Occipital lobe (tissue), 2 donors: ENCODE data around the gene VTI1A. TPM values are rescaled to one million over a fixed set of nuclear protein-coding genes. Genes with fewer than 3 reads are reported as not detected.
"Not testable (repeated sequence)": the region's sequence is repeated elsewhere in the genome, so short reads cannot be mapped to it uniquely, and the experiment has no call there.

Experiments
- DNase-seq: peaks from one replicate; lab custom pipeline; 2025; lab: John Stamatoyannopoulos, UW
- total RNA-seq: library from RNA; depleted of rRNA; stranded (reverse); fragments of >200 nt; gene quantifications from one replicate; pipeline ENCODE4 v1.2.3, GENCODE V29; 2014

Gene VTI1A
- total RNA-seq, 1 donor from 2014 or later: 70.0 TPM

DNA sequence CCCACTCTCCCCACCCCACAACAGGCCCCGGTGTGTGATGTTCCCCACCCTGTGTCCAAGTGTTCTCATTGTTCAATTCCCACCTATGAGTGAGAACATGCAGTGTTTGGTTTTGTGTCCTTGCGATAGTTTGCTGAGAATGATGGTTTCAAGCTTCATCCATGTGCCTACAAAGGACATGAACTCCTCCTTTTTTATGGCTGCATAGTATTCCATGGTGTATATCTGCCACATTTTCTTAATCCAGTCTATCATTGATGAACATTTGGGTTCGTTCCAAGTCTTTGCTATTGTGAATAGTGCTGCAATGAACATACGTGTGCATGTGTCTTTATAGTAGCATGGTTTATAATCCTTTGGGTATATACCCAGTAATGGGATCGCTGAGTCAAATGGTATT lies 95.8 kb downstream of the VTI1A start:
- not testable (repeated sequence) for DNase-seq

DNA sequence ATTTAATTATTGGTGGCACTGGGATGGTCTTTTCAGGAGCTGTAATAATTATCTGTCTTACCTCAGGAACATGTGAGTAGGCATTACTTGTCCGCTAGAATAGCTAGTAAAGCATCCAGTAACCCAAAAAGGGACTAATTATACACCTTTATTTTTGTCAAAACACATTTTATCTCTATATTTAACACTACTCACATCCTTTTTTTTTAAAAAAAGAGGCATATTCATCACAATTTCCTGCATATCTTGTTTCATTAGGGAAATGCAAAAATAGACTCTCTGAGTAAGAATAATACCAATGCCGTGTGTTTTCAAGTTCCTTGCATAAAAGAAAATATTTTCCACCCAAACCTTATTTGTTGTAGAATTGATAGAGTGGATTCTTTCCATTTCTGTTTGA lies 99.5 kb downstream of the VTI1A start:
- DNase-seq: no peak

DNA sequence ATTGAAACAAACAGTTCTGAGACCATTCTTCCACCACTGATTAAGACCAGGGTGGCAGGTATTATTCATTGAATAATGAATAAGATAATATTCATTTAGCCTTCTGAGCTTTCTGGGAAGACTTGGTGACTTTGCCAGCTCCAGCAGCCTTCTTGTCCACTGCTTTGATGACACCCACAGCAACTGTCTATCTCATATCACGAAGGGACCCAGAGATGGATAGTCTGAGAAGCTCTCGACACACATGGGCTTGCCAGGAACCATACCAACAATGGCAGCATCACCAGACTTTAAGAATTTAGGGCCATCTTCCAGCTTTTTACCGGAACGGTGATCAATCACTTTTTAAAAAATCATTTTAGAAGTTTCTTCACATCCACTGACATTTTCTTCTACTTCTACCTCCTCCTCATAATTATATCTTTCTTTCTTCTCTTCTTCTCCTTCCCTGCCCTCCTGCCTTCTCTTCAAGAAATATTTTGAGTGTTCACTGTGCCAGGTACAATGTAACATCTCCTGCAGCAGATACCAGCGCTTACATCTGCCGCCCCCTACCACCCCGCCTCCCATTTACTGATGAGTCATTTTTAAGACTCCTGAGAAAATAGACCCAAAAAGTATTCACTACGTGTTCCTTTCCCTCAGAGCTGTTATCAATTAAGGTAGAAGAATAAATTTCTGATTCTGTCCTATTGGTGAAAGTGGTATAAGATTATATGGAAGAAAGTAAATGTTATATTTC lies 101.7 kb downstream of the VTI1A start:
- no peak for DNase-seq

DNA sequence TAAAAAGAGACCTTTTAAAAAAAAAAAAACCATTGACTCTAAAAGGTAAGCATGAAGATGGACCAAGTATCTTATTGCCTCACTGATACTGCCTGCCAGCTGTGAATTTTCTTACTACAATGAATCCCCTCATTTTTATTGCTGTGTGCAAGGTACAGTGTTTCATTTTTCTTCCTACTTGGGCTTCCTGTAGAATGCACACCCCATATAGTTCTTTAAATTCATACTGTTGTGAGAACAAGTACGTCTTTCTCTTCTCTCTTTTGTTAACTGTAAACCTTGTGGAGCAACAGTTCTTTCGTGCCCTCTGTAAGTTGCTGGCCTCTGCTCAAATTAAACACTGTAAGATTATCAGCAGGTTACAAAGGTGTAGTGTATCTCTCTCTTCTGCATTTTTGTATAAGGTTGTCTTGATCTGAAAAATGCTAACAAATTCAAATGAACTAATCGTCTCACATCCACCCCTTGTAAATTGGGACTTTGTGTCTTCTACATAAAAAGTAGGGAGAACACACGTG lies 105.6 kb downstream of the VTI1A start:
- no peak for DNase-seq

DNA sequence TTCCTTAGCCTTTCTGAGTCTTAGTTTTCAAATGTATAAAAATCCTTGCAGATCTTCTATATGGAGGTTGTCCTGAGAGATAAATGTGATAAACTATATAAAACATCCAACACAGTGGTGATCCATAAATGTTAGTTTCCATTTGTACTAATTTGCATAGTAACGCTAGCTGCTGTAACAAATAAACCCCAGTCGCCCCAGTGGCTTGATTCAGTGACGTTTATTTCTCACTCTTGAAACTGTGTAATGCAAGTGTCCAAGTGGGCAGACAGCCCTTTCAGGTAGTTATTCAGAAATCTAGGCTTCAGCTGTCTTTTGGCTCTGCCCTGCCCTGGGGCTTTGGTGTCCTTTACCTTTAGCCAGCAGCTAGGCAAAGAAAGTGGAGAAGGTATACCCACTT lies 106.3 kb downstream of the VTI1A start:
- DNase-seq: no peak

DNA sequence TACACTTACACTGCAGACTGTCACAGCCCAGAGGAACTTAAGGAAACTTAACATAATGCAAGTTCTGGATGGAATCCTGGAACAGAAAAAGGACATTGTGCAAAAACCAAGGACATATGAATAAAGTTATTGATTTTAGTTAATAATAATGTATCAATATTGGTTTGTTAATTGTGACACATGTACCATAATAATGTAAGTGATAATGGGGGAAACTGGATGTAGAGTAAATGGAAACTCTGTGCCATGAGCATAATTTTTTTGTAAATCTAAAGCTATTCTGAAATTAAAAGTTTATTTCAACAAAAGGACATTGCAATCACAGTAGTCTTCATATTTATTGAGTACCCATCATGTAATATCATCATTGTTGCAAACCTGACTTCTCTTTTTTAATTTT lies 107.2 kb downstream of the VTI1A start:
- no peak for DNase-seq

DNA sequence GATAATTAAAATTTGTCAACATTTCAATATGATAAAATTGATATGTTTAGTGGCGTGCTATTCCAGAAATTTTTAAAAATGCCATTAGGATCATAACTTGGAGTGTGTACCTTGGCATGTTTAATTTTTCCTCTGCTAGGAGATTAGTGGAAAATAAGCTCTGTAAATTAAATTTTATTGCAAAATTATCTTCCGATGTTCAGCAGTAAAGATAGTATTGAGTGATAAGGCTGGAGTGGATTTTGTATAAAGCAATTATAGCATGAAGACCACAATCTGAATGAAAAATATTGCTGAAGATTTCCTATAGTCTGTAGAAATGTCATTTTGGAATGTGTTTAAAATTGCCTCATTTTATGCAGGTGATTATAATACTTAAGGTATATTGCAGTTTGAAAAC lies 110.2 kb downstream of the VTI1A start:
- DNase-seq: no peak

DNA sequence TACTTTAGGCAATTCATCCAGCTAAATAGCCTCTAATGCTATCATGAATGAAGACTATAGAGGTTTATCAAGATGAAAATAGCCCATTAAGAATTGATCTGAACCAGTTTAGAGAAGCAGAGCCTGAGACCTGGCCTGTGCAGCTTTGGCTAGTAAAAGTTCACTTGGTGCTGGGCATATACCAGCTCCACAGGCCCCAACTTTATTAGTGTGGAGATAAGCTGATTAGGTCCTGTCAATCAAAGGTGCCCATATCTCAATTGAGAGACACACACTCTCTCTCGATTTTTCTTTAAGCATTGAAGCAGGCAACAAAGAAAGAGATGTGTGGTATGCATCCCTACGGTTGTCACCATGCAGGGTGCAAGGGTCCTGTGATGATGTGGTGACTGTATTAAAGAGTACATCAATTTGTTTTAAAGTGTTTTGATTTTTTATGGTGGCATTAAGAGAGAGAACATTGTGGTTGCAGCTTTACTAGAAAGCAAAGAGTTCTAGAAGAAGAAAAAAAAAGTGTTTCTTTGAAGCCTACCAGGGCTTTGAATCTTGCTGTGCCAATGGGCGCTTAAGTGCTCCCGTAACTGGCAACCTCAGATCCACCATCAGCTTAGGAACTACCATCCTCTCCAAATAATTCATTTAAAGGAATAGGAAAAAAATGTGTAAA lies 111.6 kb downstream of the VTI1A start:
- no peak for DNase-seq

DNA sequence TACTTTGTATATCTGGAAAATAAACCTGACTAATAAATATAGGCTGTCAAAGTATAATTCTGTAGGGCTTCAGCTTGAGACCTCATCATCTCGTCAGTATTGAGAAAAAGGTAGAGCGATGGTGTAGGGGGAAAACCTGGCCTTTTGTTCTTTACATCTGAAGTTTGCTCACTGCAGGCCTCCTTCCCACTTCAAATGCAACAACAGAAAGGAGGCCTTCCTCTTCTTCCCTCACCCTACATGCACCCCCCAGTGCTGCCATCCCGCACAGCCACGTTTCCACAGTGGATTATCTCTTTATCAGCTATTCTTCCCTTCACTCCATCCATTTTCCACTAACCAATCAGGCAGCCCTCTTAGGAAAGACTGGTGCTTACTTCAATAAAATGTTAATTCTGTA lies 112.3 kb downstream of the VTI1A start:
- no peak for DNase-seq

DNA sequence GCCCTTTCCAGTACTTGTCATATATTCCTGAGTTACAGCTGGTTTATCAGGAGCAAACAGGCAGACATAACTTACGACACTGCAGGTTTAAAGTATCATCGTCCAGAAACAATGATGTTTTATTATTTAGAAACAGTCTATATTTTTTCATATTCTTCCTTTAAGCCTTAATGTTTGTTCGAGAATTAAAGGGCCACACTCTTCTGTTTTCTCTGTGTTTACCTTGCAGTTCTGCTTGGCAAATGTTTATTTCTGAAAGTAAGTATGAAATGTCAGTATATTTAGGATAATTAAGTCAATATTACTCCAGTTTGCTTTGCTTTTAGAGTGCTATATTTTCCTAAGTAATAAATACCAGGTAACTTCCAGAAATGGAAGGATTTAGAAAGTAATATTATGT lies 115.1 kb downstream of the VTI1A start:
- DNase-seq: no peak

DNA sequence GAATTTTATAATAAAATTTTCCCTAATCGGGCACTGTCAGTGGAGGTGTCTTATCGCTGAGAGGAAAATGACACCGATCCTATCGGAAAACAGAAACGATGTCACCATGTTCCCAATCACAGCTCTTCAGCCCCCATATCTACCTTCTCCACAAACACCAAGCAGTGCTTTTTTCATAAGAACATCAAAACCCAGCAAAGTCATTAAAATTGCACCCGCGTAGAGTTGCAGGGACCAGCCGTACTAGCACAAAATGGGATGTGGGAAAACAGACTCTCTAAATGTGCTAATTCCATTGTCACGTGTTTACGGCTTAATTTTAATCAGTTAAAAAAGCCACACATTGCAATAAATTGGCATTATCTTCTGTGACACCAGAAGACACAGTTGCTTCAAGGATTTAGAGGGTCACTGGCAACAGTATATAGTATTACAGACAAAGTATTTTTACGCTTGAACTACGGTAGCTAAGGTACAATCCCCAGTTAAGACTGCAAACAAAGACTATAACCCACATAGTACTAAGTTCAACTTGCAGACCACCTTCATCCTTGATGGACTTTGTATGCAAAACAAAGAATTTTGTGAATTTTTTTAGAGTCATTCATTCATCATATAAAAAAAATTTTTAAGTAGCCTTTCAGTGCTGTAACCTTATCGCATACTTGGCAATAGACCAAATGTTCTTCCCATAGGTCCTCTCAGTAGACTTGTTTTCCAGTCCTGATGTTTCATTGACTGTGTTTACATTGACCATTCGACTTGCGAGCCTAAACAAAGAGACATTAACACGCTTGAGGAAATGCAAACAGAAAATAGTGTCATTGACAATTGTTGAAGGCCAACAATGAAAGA lies 116.0 kb downstream of the VTI1A start:
- DNase-seq: no peak

DNA sequence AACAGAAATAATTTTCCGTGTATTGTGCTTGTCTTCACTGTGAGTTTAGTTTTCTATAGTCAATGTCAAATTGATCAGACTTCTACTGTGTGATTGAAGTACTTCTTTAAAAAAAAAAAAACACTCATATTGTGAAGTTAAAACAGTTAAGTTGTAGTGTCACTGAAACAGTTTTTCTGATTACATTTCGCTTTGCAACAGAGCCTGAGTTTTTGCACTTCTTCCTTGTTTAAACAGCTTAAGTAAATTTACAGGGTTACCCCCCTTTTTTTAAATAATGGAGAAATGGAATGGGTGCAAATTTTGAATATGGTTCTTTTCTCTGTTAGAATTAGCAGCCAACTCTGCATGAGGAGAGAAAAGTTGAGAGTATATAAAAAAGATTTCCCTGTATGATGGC lies 117.3 kb downstream of the VTI1A start:
- no peak for DNase-seq

DNA sequence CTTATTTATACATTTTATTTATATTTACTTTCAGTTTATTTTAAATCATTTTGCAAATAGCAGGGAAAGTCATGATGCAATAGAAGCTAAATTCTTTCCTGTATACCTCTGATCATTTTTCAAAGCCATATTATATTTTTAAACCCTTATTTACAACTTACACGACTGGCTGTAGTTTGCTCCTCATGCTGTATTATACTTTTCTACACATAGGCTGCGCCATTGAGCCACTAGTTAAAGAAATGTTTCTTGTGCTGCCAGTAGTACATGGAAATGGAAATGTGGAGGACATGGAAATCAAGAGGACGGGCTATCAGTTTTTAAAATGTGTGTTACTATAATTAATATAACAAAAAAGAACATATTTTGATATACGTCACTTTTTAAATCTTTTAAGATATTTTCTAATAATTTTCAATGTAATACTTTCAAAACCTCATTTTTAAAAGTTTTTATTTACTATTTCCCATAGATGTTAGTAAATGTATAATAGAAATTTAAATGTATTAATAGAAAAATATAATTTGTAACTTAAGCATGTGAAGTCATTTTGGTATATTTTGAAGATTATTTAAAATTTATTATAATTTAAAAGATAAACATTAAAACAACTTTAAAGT lies 118.5 kb downstream of the VTI1A start:
- DNase-seq: peak; percentile 1

DNA sequence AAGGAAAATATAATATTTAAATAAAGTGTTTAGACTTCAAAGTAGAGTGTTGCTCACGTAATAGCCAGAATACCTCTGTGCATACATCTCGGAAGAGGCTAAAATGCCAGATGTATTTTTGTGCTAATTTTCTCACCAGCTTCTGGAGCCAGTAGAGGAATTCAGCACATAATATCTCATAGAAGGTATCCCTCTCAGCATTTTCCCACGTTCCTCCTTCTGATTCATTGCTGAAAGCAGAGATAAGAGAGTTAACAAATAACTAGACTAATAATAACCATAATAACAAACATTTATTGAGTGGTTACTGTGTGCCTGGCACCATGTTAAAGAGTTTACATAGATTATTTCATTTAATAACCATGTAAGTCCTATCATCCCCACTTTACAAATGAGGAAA lies 123.6 kb downstream of the VTI1A start:
- DNase-seq: no peak

DNA sequence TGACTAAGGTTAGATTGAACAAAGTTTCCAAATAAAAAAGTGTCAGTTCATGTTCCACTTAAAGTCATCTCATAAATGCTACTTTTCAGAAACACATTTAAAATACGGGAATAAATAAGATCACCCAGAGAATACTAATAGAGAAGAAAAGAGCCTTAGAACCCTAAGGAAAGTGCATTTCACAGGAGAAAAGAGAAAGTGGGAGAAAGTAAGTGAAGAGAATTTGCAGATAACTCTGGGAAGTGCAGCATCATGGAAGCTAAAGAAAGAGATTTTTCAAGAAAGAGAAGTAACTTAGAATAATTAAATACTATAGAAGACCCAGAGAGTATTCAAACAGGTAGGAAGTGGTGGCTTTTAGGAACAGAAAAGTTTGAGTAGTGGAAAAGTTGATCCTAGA lies 132.6 kb downstream of the VTI1A start:
- no peak for DNase-seq

DNA sequence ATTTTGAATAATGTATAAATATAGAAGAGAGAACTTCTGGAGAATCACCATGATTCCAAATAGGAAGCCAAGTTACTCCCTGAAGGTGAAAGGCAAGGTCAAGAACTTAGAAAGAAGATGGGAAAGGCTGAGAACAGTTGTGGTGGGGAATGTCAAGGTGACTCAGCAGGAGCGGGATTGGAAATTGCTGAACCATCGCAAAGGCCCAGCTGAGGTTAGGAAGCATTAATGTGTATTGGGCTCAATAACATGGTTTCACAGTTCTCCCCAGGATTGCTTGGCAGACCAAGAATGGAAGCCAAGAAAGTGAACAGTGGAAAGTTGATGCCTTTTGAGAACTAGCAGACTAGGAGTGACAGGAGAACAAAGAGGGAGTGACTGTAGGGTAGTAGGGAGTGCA lies 133.3 kb downstream of the VTI1A start:
- DNase-seq: no peak

DNA sequence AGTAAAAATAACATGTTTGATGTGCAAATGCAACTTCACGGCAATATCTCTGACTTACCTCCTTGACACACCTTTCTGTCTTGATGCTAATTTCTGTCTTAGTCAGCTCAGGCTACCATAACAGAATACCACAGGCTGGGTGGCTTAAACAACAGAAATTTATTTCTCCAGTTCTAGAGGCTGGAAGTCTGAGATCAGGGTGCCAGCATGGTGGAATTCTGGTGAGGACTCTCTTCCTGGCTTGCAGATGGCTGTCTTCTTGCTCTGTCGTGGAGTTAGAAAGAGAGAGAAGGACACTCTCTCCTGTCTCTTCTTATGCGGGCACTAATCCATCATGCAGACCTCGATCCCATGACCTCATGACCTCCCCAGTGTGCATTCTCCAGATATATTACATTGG lies 134.9 kb downstream of the VTI1A start:
- no peak for DNase-seq

DNA sequence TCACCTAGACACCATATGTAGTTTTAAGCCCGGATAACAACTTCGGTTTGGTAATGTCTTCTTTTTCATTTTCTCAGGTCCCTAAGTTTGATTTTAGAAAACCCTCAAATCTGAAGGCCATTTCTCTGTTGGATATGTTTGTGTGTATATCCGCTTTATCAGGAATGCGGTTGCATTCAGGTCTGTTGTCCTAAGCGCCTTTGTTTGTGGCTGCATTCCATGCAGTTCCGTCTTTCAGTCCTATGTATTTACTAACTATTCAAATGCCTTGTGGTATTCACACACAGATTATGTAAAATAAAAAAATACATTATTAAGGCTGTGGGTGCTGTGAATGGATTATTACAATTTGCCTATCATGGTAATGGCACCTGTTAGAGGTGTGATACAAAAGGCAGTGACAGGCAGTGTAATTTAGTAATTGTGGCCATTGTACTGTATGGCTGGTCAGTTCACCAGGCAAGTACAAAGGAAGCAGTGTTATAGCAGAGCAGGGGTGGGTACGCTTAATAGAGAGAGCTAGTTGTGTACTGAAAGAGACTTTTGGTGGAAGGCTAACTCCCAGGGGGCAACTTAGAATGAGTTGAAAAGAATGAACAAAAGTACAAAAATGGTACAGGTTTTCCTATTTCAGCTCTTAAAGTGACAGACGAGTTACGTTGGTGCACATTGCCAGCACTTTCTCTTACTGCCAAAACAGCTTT lies 136.4 kb downstream of the VTI1A start:
- DNase-seq: no peak

DNA sequence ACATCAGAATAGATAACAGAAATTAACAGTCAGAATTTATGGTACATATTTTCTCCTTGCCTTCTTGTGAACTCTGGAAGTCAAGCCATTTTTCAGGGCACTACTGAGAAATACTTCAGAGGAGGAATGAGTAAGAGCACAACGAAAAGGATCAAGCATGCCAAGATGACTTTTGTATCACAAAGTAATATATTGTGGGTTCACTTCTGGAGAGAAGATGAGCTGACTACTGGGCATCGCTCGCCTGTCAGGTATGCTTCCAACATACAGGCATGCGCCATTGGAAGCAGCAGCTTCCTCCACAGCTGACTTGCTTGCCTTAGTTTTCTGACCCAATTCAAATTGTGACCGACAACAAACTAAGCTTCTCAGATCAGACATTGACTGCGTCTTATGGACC lies 137.3 kb downstream of the VTI1A start:
- no peak for DNase-seq

DNA sequence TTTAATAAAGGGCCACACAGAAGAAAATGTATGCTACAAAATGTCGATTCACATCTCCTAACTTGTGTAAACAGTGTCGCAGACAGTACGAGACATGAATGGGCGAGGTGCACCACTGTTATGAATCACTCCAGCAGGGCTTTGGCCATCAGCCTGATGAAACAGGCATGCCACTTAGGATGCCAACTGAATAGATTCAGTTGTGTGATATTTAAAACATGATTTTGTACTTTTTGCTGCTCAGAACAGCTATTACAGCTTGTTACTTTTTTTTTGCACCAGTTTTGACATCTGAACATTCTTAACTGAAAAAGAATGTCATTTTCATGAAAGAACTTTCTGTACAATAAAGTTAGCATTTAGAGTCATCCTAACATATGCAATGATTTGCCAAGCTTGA lies 138.1 kb downstream of the VTI1A start:
- peak; percentile 15 for DNase-seq

DNA sequence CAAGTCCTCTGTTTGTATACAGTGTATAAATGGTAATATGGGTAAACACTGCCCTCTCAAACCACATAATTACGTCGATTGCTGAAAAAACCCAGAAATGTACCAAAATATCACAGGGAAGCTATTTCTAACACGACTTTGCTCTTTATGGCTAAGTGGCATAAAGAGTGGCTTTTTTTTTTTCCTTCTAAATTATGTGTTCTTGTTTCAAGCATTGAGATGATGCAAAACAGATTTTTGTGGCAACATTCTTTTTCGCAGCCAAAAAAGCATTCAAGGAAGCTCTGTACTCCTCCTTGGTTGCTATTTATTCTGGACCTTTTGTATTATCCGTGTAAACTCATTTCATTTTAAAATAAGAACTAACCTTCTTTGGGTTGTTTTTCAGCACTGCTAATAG lies 138.9 kb downstream of the VTI1A start:
- DNase-seq: no peak
